Endothelial cell (in vitro differentiated cells): Measurements from ENCODE around the gene MTMR2. TPM values are rescaled to one million over a fixed set of nuclear protein-coding genes. Genes with fewer than 3 reads are reported as not detected.

Experiments
- DNase-seq: peaks from one replicate; pipeline ENCODE4 v3.0.0; 2021; ENCODE audit warnings: low spot score
- H3K27ac Mint-ChIP-seq: one replicate; pipeline ENCODE4 v1.8.0; 2021; ENCODE audit warnings: mixed read lengths, inconsistent platforms; ENCODE audit not compliant: unreplicated experiment
- H3K27me3 Mint-ChIP-seq: one replicate; pipeline ENCODE4 v1.8.0; 2021; ENCODE audit warnings: mild to moderate bottlenecking, moderate library complexity, mixed read lengths, inconsistent platforms; ENCODE audit not compliant: unreplicated experiment
- H3K36me3 Mint-ChIP-seq: one replicate; pipeline ENCODE4 v1.8.0; 2021; ENCODE audit warnings: mild to moderate bottlenecking, low read depth, mixed read lengths, inconsistent platforms; ENCODE audit not compliant: unreplicated experiment
- H3K4me1 Mint-ChIP-seq: one replicate; pipeline ENCODE4 v1.8.0; 2021; ENCODE audit warnings: mild to moderate bottlenecking, mixed read lengths, inconsistent platforms; ENCODE audit not compliant: unreplicated experiment
- H3K4me3 Mint-ChIP-seq: one replicate; pipeline ENCODE4 v1.8.0; 2021; ENCODE audit warnings: mild to moderate bottlenecking, mixed read lengths, inconsistent platforms; ENCODE audit not compliant: unreplicated experiment
- H3K9me3 Mint-ChIP-seq: one replicate; pipeline ENCODE4 v1.8.0; 2021; ENCODE audit warnings: mixed read lengths, inconsistent platforms; ENCODE audit not compliant: unreplicated experiment
- total RNA-seq: library from RNA; stranded (reverse); fragmentation: NEBNext Ultra II Directional; extraction: Animal tissue kit (Norgen Biotek cat#: 25700); gene quantifications from one replicate; pipeline ENCODE4 v1.2.1, GENCODE V29; 2021; ENCODE audit not compliant: unreplicated experiment
- TF ChIP-seq, protein P1 (sequence below): fragments of 200-600 bp; sonication (generic); IDR thresholded peaks from one replicate; pipeline ENCODE4 v1.5.0; 2021; ENCODE audit warnings: antibody characterized with exemption; ENCODE audit not compliant: unreplicated experiment

Gene MTMR2
- total RNA-seq, 1 donor from 2014 or later: 65.0 TPM

DNA sequence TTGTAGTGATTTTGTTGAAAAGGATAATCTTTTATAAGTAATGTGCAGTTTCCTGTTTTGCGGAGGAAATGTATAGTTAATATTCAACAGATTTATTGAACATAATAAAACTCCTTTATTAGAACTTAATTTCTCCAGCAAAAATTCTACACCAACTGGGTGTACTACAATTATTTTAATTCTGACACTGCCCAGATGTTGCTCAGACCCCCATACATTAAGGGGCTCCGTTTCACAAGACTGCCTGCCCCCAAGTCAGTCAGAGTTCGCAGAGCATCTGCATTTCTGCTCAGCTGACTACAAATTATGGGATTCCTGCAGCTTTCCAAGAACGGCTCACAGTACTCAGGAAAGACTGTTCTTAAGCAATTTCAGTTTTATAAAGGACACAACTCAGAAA is 127.4 kb downstream of the MTMR2 start:
- H3K27ac Mint-ChIP-seq: no peak overlapping the region
- no peaks in the 10 kb centered on the region for H3K27me3 Mint-ChIP-seq
- H3K4me3 Mint-ChIP-seq: no peak overlapping the region
- TF ChIP-seq, protein P1, sequence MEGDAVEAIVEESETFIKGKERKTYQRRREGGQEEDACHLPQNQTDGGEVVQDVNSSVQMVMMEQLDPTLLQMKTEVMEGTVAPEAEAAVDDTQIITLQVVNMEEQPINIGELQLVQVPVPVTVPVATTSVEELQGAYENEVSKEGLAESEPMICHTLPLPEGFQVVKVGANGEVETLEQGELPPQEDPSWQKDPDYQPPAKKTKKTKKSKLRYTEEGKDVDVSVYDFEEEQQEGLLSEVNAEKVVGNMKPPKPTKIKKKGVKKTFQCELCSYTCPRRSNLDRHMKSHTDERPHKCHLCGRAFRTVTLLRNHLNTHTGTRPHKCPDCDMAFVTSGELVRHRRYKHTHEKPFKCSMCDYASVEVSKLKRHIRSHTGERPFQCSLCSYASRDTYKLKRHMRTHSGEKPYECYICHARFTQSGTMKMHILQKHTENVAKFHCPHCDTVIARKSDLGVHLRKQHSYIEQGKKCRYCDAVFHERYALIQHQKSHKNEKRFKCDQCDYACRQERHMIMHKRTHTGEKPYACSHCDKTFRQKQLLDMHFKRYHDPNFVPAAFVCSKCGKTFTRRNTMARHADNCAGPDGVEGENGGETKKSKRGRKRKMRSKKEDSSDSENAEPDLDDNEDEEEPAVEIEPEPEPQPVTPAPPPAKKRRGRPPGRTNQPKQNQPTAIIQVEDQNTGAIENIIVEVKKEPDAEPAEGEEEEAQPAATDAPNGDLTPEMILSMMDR: no peak
- peaks cover 1% of the 10 kb centered on the region for H3K36me3 Mint-ChIP-seq
- DNase-seq: no peak
- H3K4me1 Mint-ChIP-seq: peaks cover 7% of the 10 kb centered on the region
- no peaks in the 10 kb centered on the region for H3K9me3 Mint-ChIP-seq

DNA sequence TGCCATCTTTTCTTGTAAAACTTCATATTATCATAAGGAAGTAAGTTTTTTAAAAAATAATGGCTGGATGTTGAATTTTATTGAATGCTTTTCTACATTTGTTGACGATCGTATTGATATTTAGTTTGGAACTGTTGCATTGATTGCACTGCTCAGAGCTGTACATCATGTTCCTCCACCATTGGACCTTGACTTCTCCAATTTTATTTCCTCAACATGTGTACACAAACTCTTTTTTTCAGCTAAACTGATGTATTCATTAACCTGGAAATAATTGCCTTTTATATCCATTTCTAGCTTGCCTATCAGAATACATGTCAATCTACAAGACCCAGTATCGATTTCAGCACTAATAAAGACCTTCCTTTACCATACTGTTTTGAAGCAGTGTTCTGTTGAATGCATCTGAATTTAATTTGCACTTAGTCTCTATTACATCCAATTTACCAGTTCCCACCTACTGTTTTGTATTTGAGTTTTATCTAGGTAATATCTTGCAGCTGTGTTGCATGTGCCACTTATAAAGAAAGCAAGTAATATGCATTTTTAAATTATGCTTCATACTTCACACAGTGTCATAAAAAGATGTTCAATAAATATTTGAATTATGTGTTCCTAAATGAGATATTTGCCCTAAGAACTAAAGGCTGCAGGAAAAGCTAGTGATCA is 128.1 kb downstream of the MTMR2 start:
- Mint-ChIP-seq H3K9me3 (no peaks in the 10 kb centered on the region), H3K4me1 (peaks cover 9% of the 10 kb centered on the region), H3K27ac (no peak overlapping the region), H3K4me3 (no peak overlapping the region), H3K27me3 (peaks cover 5% of the 10 kb centered on the region), H3K36me3 (no peaks in the 10 kb centered on the region)
- TF ChIP-seq, protein P1: no peak
- DNase-seq: no peak

DNA sequence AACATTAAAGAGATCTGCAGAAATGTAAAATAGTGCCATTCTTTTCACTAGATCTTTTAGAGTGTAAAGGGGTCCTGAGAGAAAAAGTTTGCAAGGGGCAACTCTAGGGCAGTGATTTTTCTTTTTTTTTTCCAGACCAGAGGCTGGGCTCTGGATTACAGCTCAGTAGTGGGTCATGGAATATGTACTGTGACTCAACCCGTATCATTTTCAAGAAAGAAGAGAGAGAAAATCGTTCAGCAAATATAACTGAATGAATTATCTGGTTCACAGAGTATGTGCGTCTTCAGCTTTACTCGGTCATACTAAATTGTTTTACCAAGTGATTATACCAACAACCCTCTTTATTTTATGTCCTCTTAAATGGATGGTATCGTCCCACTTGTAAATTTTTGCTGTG is 129.8 kb downstream of the MTMR2 start:
- Mint-ChIP-seq H3K27ac (no peak overlapping the region), H3K27me3 (peaks cover 12% of the 10 kb centered on the region), H3K36me3 (no peaks in the 10 kb centered on the region), H3K4me1 (peaks cover 14% of the 10 kb centered on the region), H3K9me3 (no peaks in the 10 kb centered on the region), H3K4me3 (no peak overlapping the region)
- TF ChIP-seq, protein P1: no peak
- DNase-seq: no peak

DNA sequence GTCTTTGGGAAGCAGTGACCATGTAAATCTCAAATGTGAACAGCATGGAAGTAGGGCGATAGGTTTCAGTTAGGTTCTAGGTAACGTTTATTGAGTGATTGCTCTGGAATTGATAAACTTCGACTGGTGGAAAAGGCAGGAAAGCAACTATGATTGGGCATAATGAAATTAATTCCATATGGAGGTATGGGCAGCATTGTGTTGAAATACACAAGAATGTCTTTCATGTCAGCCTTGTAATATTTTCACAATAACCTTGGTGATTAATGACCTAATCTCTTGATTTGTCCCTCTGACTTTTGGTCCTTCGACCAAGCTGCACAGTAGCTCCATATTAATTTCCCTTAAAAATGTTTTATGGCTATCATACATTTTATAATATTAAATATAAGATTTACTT is 130.8 kb downstream of the MTMR2 start:
- Mint-ChIP-seq H3K27ac (no peak overlapping the region), H3K9me3 (no peaks in the 10 kb centered on the region), H3K27me3 (peaks cover 18% of the 10 kb centered on the region), H3K4me1 (peaks cover 18% of the 10 kb centered on the region), H3K36me3 (no peaks in the 10 kb centered on the region), H3K4me3 (no peak overlapping the region)
- no peak for DNase-seq
- TF ChIP-seq, protein P1: no peak

DNA sequence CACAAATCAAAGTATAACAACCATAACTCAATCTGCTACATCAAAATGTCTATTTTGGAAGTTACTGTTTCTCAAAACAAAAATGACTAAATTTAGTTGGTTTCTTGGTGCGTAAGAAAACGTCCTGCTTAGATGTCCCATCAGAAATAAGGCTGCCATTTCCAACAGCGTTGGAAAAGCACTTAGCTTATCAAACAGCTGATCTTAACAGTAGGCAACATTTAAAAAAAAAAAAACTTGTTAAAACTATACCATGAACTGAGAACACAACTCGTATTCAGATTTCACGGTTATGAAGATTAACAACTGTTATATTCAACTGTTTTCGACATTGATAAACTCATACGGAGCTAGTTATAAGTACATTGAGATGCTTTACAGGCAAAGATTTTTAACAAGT is 131.2 kb downstream of the MTMR2 start:
- H3K36me3 Mint-ChIP-seq: no peaks in the 10 kb centered on the region
- H3K4me3 Mint-ChIP-seq: no peak overlapping the region

More for the DNA sequence above, 131.2 kb downstream of the MTMR2 start:
- Mint-ChIP-seq H3K27me3 (peaks cover 18% of the 10 kb centered on the region), H3K9me3 (no peaks in the 10 kb centered on the region), H3K4me1 (peaks cover 18% of the 10 kb centered on the region), H3K27ac (no peak overlapping the region)
- no peak for DNase-seq
- TF ChIP-seq, protein P1: no peak
